GM08714 (cell line): ENCODE data around the gene GTF3C1.

Experiments
- H3K4me3 ChIP-seq: fragments of 200-500 bp; sonication (Bioruptor generic); 2 replicates; pipeline ENCODE4 v1.5.1; 2014; ENCODE audit warnings: mild to moderate bottlenecking, low read length, inconsistent platforms
- ZNF274 ChIP-seq: IDR thresholded peaks from 2 replicates; pipeline ENCODE4 v1.6.1; 2012; ENCODE audit warnings: mild to moderate bottlenecking, low read depth, low read length

GTF3C1 gene

GRCh38 chr16:27516365-27516764, 33.3 kb downstream of the GTF3C1 start:
- no peak overlapping the region for H3K4me3 ChIP-seq
- no peak for TF ChIP-seq ZNF274

- no peak for TF ChIP-seq ZNF274
- no peak overlapping the region for H3K4me3 ChIP-seq
Observed at GRCh38 chr16:27515874-27516353, 33.8 kb downstream of the GTF3C1 start.

GRCh38 chr16:27514806-27515205, 34.9 kb downstream of the GTF3C1 start:
- TF ChIP-seq ZNF274, result no peak
- no peak overlapping the region for H3K4me3 ChIP-seq

- no peak for TF ChIP-seq ZNF274
Observed at GRCh38 chr16:27511657-27512448, 37.9 kb downstream of the GTF3C1 start.

GRCh38 chr16:27508476-27508875, 41.2 kb downstream of the GTF3C1 start:
- no peak for TF ChIP-seq ZNF274
- no peak overlapping the region for H3K4me3 ChIP-seq

More at GRCh38 chr16:27511657-27512448, 37.9 kb downstream of the GTF3C1 start:
- no peak overlapping the region for H3K4me3 ChIP-seq

DNA sequence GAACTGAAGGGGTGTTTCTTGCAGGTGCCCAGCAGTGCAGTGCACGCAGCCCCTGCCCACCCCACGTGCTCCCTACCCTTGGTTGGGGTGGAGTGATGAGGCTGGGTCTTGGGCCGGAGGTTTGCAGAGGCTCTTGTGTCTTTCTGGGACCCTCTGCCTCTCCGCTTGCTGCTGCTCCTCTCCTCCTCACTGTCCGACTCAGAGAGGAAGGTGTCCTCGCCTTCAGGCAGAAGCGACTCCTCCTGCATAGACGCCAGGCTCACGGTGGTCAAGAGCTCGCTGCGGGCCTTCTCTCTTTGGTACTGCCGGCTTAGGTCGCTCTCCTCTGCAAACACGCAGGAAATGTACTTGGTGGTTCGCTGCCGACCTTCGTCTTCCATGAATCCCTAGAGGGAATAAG, 42.9 kb downstream of the GTF3C1 start:
- no peak for TF ChIP-seq ZNF274
- no peak overlapping the region for H3K4me3 ChIP-seq

GRCh38 chr16:27505297-27506236, 44.1 kb downstream of the GTF3C1 start:
- no peak overlapping the region for H3K4me3 ChIP-seq
- TF ChIP-seq ZNF274, result no peak

GRCh38 chr16:27503662-27504061, 46.1 kb downstream of the GTF3C1 start:
- TF ChIP-seq ZNF274, result no peak
- no peak overlapping the region for H3K4me3 ChIP-seq

GRCh38 chr16:27500801-27501200, 48.9 kb downstream of the GTF3C1 start:
- no peak overlapping the region for H3K4me3 ChIP-seq
- TF ChIP-seq ZNF274, result no peak

DNA sequence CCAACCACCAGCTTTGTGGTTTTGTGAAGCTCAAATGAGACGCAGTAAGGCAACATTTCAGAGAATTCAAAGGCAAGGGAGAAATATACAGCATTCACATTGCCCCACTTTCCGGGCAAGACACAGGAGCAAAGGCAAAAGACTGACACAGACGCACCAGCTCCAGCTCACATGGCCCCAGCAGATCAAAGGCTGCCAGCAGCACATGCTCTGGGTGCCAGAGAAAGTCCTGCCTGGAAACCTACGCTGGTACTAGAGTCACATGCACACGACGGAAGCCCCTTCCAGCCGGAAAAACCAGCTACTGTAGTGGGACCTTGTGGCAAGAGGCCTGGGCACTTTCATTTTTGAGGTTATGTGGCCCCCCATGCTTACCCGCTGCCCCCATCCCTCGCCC, 50.1 kb downstream of the GTF3C1 start:
- TF ChIP-seq ZNF274, result no peak
- H3K4me3 ChIP-seq, result no peak overlapping the region

- no peak overlapping the region for H3K4me3 ChIP-seq
Observed at GRCh38 chr16:27498916-27499658, 50.6 kb downstream of the GTF3C1 start.

DNA sequence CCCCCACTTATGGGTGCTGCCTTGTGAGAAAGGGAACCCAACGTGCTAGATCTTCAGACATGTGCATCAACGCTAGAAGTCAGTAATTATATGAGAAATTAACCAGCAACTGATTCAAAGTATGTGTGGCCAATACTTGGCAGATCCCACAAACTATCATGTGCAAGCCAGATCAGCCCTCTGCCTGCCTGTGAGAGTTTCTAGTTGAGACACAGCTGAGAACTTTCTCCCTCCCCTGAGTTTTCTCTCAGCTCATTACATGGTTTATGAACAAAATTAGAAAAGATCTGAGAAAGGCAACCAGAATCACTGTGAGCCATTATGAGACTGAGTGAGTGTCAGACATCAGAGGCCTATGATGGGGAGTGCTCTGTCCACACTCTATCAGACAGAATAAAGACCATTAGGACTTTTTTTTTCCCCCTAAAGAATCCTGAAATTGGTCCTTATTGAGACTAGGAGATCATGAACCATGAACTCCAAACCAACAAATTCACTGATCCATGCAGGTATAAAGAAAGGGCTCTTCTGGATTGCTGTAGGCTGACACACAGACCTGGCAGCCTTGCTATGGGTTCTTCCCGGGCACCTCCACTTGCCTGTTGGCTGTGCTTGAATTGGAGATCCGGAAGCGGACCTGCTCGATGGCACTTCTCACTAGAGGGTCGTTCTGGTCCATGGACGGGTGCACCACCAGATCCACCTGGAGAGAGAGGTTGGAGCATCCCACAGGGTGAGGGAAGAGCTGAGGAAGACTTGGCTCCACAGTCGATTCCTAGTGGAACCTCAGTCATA, 51.5 kb downstream of the GTF3C1 start:
- no peak for TF ChIP-seq ZNF274
- no peak overlapping the region for H3K4me3 ChIP-seq

More at GRCh38 chr16:27498916-27499658, 50.6 kb downstream of the GTF3C1 start:
- TF ChIP-seq ZNF274, result no peak

DNA sequence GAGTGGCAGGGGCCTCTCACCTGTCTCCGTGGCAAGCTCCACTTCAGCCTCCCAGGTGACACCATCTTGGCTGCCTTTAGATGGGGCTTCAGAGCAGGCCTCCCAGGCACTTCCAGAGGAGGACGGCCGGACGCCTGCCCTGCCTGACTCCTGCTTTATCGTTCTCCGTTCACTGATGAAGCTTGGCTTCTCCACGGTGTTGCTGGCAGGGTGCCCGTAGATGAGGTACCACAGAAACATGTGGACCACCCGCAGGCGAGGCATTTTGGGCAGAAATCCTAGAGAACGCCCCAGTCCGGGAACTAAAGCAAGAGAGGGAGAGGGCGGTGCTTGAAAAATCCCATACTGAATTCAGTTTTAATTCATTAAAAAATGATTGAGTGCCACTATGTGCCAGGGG, 54.5 kb downstream of the GTF3C1 start:
- no peak for TF ChIP-seq ZNF274
- no peak overlapping the region for H3K4me3 ChIP-seq
